Hematopoietic multipotent progenitor cell treated with erythropoietin and hydrocortisone succinate and interleukin-3 and kit ligand, for 8 days (in vitro differentiated cells): ENCODE measurements around the gene NAPG.
"Not testable (repeated sequence)": the region's sequence is repeated elsewhere in the genome, so short reads cannot be mapped to it uniquely, and the experiment has no call there.

Experiments
- DNase-seq: peaks from one replicate; pipeline ENCODE4 v3.0.0-alpha.2; 2015

NAPG gene

DNA sequence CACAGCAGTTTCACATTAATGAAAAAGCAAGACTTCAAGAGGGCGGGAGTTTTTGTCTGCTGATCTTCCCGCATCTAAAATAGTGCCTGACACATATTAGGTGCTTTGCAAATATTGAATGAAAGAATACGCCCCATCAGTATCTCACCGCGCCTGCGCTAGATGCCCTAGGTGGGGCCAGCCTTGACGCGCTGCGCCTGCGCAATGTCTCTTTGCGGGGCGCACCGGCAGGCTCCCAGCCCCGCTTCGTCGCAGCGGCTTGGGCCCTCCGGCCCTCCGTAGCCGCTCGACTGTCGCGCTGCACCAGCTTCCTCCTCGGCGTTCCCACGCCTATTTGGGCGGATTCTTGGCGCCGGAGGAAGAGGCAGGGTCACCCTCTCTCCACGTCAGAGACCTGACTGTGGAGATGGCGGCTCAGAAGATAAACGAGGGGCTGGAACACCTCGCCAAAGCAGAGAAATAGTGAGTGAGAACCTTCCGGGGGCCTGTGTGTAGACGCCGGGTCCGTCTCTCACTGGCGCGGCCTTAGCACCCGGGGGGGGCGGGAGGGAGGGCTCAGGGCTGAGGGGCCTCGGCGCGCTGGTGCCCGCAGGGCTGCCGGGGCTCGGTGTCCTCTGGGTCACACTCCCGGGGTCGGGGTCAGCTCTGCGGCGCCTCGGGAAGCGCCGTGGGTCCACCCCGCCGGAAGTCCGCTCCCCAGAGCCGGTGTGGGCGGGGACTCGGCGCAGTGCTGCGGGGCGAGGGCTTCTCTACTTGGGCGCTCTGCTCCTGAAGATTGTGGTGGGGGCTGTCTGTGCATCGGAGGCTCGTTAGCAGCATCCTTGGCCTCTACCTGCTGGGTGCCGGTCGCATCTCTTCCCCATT lies at the start of gene NAPG:
NAPG (plus strand) TSS at position 331 of the 864 bp plus-strand sequence; CDS start at position 407, 76 bp downstream.
- DNase-seq, result peak; percentile 96

GRCh38 chr18:10476338-10476791 lies 49.5 kb upstream of the NAPG start:
- no peak for DNase-seq

DNA sequence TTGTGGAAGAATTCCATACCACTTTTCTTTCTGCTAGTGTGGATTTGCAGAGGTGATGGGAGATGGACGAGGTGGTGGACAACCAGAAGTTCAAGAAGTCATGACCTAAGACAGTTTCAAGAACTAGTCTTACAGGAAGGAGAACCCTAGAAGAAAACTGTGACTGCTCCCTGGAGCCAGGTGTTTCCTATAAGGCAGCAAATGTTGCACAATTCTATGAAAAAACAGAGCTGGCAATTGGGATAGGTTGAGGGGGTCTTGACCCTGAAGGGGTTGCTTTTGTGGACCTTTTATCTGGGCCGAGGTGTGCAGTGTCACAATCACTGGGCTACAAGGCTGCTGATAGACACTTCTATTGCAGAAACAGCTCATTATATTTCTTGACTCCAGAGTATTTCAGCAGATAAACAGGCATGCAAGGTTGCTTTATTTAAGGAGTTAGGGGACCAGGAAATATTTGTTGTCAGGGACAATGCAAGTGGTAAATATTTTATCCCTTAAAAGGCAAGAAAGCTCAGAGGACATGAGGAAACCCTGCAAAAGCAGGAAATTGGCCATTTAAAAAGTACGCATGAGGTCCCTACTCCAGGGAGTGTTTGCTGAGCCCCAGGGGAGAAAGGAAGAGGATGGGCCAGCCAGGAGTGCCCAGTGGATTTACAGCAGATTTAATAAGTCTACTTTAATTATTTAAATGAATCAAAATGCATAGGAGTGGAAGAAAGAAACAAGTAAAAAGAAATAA lies 48.5 kb upstream of the NAPG start:
- no peak for DNase-seq

GRCh38 chr18:10477863-10478260 lies 48.0 kb upstream of the NAPG start:
- no peak for DNase-seq

DNA sequence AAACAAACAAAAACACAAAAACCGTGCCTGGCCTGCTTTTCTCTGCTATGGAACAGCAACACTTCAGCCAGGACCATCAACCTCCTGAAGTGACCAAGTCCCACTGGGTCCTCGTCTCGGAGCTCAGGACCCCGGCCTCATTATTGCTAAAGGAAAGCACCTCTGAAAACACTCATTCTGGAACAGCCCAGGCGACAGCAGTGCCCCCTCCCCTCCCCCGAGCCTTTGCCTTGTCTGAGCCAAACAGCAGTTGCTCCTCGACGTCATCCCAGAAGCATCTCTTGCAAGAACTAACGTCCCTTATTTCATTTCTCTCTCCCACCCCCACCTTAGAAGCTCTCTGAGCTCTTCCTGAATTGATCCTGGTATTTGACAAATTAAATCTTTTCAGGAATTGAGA lies 44.0 kb upstream of the NAPG start:
- DNase-seq, result no peak

DNA sequence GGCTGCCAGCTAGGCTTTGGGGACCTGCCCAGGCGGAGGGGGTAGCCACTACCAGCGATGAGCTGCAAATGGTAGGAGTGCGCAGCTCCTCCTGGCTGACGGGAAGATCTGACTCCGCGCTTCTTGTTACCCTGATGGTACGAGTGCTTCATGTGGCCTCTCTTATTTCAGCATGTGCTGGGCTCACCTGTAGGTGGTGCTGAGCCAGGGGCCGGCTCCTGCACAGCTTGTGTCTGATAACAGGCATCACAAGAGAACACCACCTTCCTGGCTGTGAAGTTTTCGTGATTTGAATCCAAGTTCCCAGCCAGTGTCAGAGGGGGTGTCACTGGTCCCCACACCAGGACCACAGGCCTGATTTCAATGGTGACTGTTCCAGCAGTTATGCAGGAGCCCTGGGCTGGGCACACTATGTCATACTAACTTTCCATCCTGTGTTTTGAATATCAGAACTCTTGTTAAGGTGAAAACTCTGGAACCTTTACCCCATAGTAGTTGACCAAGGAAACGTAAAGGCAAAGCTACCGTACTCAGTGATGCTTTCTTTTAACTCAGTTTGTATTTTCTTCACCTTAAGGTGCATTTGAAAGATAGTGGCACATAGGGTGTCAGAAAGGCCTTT lies 43.4 kb upstream of the NAPG start:
- no peak for DNase-seq

DNA sequence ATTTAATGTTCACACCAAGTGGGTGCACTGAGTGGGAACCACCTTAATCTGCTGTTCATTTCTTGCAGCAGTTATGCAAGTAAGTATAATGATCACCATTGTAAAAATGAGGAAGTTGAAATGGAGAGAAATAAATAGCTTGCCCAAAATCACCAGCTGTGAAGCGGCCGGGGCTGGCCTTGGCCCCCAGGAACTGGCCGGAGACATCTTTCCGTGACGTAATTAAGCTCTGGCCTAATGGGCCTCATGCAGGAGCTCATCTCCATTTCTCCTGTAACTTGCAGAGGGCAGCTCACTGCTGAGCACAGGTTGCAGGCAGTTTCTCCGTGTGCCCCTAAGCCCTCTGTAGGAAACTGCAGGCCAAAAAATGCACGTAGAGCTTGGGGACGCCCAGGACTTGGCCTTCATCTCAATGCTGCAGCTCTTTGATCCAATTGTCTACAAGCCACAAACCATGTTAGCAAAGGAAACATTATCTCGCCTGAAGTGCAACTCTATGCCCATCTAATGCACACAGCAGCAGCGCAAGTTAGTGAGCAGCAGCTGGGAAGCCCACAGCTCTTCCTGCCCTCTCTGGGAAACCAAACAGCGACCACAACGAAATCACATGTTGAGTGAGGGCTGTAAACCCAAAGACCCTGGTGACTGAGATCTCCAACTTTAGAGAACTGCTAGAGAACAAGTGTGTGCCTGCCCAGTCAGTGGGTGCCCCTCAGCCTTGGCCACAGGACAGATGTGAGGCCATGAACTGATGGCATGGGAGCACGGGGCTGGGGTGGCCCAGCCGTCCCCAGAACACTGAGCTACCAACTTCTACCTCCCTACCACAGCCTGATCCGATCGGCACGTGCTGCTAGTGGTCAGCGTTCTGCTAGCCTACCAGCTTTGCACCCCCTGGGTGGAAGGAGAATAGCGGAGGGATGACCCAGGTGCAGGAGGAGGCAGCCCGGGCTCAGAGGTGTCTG lies 42.6 kb upstream of the NAPG start:
- no peak for DNase-seq

GRCh38 chr18:10485475-10485874 lies 40.4 kb upstream of the NAPG start:
- DNase-seq, result no peak

DNA sequence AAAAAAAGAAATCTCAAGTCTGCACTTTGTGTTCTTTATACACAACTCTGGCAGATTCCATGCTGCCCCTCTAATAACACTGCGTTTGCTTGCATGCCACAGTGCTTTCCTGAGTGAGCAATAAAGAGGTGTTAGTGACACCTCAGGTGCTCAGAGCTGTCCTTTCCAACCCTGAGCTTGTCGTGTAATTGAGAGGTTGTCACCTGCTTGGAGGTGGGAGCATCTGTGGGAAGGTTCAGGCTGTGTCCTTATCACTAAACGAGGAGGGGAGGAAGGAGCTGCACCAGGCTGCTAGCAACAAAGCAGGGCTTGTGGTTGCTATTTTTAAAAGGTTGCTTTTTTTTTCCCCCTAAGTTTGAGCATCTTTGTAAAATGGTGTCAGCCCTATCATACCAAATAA lies 39.5 kb upstream of the NAPG start:
- no peak for DNase-seq

DNA sequence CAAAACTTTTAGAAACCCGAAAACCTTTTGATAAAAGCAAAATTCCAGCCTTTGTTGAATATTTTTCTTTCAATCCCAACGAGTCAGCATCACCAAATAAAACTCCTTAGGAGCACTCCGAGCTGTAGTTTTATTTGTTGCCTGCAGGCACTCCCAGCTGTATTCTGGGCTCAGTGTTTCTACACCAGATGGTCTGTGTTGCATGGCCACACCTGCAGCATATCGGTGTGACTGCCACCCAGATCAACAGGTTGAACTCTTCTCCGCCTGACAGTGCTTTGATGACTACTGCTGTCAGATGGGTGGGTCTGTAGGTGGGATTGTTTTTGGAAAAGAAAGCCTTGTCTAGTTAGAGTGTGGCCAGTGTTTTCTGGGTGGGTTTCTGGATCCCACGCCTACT lies 38.7 kb upstream of the NAPG start:
- DNase-seq, result no peak

GRCh38 chr18:10488017-10488416 lies 37.8 kb upstream of the NAPG start:
- no peak for DNase-seq

- peak; percentile 40 for DNase-seq
Observed at GRCh38 chr18:10490401-10491165, 35.2 kb upstream of the NAPG start.

GRCh38 chr18:10495936-10496335 lies 29.9 kb upstream of the NAPG start:
- DNase-seq, result no peak

DNA sequence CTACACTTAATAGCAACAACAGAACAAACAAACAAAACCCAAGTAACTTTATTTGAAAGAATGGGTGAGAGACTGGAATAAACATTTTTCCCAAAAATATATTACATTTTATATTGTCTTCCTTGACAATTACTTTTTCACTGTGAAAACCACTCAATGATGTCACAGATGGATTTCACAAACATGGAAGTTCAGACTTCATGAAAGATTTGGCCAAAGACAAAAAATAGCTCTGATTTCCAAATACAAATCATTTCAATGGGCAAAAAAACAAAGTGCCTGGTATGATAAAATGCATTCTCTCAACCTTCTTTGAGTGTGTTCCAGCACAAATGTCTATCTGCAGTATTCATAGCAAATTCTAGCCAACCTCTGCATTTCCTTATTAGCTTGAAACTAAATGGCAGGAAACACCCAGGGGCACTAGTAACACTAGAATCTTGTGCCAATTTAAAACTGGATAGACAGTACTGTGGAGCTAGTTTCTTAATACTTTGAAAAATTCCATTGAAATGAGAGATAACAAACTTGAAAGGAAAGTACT lies 28.5 kb upstream of the NAPG start:
- no peak for DNase-seq

GRCh38 chr18:10499230-10499629 lies 26.6 kb upstream of the NAPG start:
- no peak for DNase-seq

DNA sequence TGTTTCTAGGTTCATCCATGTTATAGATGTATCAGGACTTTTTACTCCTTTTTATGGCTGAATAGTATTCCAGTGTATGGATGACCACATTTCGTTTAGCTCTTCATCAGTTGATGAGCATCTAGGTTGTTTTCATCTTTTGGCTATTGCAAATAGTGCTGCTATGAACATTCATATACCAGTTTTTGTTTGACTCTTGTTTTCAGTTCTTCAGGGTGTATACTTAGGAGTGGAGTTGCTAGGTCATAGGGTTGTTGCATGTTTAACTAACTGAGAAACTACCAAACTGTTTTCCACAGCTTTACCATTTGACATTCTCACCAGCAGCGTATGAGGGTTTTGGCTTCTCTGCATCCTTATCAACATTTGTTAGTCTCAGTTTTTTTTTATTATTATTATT lies 25.8 kb upstream of the NAPG start:
- no peak for DNase-seq

DNA sequence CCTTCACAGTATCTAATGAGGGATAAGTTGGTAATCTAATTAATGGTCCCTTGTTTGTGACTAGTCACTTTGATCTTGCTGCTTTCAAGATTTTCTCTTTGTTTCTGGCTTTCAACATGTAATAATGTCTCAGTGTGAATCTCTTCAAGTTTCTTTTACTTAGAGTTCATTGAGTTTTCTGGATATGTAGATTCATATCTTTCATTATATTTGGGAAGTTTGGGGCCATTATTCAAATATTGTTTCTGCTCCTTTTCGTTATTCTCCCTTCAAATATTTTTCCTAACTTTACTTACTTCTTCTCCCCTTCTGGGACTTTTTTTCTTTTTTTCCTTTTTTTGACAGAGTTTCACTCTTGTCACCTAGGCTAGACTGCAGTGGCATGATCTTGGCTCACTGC lies 21.1 kb upstream of the NAPG start:
- DNase-seq, result no peak

DNA sequence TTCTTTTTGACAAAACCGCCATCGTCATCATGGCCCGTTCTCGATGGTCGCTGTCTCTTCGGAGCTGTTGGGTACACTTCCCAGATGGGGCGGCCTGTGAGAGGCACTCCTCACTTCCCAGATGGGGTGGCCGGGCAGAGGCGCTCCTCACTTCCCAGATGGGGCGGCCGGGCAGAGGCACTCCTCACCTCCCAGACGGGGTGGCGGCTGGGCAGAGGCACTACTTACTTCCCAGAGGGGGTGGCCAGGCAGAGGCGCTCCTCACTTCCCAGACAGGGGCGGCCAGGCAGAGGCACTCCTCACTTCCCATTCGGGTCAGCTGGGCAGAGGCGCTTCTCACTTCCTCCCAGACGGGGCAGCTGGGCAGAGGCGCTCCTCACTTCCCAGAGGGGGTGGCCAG lies 19.9 kb upstream of the NAPG start:
- DNase-seq, result not testable (repeated sequence)

- no peak for DNase-seq
Observed at GRCh38 chr18:10508591-10508990, 17.2 kb upstream of the NAPG start.

GRCh38 chr18:10511236-10511635 lies 14.6 kb upstream of the NAPG start:
- no peak for DNase-seq

DNA sequence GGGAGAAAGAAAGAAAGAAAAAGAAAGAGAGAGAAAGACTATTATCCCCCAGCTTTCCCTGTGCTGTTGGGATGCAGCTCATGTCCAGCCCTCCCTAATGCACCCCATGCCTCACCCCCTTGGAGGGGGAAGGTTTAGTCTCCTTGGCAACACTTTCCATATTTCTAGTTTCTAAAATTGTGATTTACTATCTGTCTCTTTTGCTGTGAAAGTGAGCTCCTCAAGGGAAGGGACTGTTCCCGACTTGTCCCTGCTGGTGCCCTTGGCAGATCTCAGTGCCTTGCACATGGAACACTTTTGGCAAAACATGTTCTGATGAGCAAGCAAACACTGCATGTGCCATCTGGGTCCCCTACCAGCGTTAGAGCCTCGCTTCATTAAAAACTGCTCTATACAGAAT lies 11.7 kb upstream of the NAPG start:
- DNase-seq, result no peak
